CD4-positive, alpha-beta T cell treated with Interleukin-17A for 4 hours (primary cell): ENCODE measurements around the gene UBE2D1.

Experiments used
- DNase-seq: peaks from one replicate; pipeline ENCODE4 v3.0.0-alpha.2; 2020; ENCODE audit warnings: mixed read lengths

UBE2D1 gene

DNA sequence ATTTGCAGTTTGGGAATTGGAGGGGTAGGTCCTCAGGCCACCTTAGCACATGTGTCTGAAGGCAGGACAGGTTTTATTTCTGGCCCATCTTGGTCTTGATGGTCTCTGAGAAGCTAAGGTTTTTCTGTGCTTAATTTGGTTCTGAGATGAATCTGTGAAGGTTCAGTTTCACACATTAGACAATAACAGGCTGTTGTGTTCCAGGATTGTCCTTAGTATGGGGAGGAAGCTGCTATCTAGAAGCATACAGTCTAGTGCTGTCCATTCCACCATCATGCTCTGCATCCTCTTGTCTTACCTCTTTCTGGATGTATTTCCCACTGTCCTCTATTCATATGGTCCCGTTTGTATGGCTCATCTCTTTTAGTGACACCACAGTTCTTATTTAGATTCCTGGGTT is 7.1 kb downstream of the UBE2D1 start:
- no peak for DNase-seq

DNA sequence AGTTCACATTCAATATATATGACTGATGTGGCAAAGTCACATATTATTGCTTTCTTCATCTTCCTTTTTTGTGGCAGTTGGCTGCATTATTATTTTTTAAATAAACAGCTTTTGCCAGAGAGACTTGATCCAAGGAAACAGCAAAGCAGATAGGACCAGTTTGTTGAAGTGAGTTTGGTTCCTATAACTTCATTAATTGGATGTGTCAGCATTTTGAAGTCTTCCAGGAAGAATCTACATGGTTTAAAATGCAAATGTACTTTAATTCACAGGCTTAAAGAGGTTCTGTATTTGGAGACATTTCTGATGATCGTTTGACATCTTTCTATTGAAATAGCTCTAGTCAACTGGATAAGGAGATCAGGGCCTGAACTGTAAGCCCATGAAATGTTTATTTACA is 13.2 kb downstream of the UBE2D1 start:
- no peak for DNase-seq

DNA sequence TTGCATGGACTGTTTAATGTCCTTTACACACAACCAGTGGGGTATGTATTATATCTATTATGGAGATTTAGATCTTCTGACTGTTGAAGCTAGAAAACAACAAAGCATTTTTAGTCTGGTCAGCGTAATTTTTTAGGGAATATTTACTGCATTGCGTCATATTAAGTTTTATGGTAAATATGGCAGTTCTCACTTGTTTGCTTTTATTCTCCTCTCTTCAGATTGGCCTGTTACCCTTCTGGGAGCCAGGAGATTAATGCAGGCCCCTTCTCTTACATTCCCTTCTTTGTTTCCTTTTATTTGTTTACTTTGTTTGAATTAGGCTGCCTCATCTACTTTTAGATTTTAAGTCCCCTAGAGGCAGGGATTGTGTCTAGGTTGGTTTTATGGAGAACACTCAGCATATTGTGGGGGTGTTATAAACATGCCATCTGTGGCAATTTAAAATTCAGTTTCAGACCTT is 13.8 kb downstream of the UBE2D1 start:
- no peak for DNase-seq

DNA sequence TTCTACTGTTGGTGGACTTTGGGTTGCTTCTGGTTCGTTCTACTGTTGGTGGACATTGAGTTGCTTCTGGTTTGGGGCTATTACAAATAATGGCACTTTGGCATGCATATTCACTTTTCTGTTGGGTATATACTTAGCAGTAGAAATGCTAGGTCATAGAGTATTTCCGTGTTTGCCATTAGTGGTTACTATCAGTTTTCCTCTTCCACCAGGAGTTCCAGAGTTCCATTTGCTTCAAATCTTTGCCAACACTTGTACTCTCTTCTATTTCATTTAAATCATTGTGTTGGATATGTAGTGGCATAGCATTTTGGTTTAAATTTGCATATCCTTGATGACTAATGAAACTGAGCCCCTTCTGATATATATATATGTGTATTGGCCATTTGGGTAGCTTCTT is 15.2 kb downstream of the UBE2D1 start:
- no peak for DNase-seq

DNA sequence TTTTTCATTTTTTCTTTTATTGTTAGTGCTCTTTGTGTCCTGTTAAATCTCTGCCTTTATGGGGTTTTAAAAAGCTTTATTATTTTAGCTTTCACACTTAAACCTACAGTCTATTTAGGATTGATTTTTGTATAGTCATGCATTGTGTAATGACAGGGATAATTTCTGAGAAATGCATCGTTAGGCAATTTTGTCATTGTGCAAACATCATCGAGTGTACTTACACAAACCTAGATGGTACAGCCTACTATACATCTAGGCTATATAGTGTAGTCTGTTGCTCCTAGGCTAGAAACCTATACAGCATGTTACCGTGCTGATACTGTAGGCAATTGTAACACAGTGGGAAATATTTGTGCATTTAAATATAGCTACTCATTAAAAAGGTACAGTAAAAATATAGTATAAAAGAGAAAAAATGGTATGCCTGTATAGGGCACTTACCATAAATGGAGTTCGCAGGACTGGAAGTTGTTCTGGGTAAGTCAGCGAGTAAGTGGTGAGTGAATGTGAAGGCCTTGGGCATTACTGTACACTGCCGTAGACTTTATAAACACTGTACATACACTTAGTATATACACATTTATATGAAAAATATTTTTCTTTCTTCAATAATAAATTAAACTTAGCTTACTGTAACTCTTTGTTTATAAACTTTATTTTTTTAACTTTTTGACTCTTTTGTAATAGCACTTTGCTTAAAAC is 16.0 kb downstream of the UBE2D1 start:
- no peak for DNase-seq

DNA sequence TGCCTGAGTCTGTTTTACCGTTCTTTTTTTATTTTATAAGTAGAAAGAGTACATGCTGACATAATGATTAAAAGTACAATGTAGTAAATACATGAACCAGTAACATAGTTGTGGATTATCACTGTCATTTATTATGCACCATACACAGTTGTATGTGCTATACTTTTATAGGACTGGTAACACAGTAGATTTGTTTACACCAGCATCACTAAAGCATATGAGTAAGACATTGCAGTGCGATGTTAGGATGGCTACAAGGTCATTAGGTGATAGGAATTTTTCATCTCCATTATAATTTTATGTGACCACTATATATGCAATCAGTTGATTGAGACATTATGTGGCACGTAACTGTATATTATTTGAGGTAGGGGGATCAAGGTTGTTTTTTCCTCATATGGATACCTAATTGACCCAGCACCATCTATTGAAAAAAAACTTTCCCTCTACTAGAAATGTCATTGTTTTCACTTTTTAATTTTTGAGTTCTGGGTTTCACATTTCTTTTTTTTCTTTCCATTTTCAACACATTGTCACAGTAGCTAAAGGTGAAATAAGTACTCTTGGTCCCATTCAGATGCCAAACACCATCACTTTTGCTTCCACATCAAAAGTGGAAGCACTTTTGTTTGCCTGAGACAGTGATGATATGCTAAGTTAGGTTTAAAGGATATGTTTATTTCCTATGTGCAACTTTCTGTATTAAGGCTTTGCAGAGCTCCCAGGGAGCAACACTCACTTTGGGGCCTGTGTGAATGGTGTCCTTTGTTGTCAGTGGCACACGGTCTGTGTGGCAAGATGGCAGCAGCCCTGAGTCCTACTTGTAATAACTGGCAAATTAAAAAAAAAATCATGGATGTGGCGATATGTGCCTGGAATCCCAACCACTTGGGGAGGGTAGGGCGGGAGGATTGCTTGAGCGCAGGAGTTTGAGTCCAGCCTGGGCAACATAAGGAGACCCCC is 17.1 kb downstream of the UBE2D1 start:
- no peak for DNase-seq

DNA sequence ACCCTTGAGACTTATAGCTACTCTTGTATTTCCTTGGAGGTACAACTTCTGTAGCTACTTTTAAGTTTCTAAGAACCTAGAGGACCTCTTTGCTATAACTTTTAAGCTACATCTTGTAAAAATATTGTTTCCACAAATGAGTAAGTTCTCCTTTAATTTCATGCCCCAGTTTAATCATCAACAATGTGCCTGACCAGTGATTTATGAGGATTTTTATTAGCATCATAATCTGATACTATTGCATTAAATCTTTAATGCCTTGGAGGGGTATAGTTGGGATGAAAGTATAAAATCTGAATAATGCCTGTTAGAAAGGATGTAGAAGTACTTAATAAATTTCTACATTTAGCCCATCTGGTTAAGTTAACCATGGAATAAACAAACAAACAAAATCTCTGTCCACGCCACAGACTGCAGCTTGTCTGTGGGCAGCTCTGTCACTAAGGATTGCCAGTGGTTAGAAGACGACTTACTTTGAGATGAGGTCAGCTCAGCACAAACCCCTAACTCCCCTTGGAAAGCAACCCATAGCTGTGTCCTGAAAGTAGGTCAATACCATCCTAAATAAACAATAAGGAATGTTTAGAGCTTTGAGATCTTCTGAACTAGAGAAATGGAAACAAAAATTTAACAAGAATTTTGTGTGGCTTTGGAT is 18.3 kb downstream of the UBE2D1 start:
- no peak for DNase-seq

DNA sequence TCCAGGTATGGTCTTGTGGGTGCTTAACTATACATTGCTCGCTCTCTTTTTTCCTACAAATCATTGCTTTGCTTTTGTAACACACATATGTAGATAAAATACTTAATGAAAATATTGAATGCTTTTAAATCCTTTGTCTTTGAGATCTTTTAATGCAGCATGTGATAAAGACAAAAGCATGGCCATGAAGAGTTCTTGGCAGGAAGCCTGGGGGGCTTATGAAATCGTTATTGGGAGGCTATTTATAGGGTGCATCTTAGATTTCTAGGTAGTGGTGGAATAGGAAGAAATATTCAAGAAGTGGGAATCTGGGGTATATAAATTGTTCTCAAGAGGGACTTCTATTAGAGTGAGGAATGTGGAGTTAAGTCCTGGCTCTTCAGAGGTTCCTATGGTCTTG is 21.9 kb downstream of the UBE2D1 start:
- no peak for DNase-seq

DNA sequence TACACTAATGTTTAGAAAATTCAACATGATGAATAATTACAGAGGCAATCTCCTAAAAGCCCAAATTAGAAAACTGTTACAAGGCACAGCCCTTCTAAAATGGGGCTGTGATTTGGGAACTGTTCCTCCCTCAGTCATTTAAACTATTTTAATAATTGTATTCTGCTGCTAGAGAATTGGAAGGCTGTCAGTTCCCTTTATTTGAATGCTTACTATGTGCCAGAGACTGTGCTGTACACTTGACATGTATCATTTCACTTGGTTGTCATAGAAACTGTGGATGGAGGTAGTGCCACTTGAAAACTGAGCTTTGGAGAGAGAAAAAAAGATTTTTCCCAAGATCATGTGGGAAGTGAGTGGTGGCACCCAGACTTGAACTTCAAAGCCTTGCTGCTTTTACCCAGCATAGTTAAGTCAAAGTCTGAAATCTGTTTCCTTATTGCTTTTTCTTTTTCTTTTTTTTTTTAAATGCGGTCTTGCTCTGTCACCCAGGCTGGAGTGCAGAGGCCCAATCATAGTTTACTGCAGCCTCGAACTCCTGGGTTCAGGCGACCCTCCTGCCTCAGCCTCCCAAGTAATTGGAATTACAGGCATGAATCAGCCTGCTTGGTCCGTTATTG is 23.6 kb downstream of the UBE2D1 start:
- no peak for DNase-seq

DNA sequence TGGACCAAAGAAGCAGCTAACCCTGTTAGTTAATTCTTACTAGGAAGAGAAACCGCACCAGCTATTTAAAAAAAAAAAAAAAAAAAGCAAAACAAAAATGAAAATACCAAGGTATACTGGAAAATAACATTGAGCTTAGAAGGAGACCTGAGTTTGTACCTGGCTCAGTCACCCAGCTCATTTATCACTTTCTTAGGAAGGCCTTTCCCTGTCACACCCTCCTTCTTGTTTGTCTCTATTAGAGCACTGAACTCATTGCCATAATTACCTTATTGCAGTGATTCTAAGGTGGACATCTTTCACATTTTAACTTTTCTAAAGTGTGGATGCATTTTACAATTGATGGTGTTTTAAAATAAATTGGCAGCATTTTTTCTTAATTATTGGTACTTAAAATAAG is 24.1 kb downstream of the UBE2D1 start:
- DNase-seq, result no peak

DNA sequence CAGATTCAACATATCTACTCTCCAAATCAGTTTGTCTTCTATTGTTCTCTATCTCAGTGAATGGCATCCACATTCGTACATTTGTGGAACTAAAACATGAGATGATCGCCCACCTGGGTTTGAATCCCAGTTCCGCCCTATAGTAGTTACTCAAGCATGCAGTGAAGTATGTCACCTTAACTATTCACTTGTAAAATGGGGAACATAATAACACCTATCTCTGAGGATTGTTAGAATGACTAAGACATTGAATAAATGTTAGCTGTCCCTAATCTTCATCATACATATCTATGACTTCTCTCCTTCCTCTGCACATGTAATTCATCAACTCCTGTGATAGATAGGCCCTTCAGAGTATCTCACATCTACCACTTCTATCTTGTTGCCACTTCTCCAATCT is 24.7 kb downstream of the UBE2D1 start:
- DNase-seq, result no peak

DNA sequence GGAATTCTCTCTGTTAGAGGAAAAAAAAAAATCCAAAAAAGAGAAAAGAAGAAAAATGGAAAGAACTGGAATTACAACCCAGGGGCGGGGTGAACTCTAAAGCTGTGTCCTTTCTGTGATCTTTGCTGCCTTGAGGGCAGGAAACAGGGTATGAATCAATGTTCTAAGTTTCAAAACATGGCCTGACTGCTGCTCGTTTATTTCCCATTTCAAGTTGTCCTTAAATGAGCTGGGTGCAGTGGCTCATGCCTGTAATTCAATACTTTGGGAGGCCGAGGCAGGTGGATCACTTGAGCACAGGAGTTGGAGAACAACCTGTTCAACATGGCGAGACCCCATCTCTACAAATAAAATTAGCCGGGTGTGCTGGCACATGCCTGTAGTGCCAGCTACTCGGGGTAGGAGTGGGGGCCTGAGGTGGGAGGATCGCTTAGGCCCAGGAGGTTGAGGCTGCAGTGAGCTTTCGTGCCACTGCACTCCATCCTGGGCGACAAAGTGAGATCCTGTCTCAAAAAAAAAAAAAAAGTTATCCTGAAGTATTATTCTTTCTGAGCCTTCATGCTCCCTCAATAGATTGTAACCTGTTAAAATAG is 25.7 kb downstream of the UBE2D1 start:
- DNase-seq, result no peak

DNA sequence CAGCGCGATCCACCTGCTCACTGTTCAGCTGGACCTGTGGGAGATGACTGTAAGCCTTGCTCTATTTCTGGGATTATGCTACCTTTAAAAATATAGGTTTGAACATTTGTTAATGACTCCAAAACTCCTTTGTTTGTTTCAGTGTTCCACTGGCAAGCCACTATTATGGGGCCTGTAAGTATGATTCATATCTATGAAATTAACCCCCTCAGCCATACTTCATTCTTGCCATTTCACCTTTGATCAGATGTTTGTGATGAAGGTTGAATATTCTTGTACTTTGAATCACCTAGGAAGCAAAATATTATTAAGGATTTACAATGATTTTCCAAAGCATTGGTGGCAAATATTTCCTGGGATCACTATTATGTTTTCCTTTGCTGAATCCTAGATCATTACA is 26.5 kb downstream of the UBE2D1 start:
- DNase-seq, result no peak

DNA sequence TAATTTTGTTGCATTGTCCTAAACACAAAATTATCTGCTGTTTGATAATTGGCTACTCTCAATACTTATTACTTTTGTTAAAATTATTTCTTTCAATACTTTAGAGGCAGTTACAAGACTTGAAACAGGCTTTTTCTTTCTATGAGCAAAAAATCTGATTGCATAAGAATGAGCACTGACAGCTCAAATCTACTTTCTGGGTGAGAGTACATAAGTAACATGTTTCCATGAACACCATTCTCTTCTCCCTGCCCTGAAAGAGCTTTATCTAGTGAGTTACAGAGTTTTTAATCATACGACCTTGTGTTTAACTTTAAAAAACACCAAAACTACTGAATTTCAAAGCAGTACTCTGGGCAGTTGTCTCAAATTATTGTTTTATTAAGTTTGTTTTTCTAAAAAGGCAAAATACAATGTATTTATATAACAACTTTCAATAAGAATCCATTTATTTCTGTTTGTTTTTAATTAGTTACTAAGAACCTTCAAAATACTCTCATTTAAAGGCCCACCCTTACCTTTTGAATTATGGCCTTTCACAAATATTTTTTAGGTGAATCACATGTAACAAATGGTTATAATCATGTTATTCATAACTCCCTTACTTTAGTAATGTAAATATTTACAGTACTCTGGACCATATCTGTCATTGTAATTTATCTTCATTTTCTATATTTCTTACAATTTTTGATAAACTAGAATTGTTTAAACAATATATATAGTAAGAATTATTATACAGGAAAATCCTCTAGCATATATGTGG is 27.4 kb downstream of the UBE2D1 start:
- DNase-seq, result no peak

DNA sequence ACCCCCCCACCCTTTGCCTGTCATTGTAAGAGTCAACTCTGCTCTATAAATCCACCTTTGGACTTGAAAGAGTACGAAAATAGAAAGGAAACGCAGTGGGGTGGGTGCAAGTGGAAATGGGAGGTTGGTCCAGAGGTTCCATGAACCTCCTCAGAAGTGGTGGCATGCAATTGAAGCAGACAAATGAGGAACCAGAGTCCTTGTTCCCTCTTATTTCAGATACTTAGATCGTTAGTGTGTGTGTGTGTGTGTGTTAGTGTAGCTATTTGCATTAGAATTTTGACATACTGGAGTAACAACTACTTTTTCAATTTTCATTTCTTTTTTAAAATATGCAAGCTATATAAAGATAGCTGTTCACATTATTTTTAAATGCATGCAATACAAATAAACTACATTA is 32.3 kb downstream of the UBE2D1 start:
- DNase-seq, result no peak

DNA sequence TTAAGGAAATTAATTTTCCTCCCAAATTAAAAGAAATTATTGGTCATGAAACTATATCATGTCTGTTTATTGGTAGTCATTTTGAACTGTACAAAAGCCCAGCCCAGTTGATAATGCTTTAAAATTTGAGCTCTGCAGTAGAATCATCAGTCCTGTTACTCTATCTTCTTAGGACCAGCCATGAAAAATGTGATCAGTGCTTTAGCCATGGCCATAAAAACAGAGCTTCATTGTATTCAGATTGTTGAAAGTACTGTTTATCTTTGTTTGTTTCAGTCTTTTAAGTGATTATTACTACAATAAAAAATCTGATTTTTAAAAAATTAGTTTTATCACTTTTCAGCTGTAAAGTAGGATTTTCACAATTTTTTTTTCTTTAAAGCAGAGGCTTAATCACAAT is 36.7 kb downstream of the UBE2D1 start:
- no peak for DNase-seq

DNA sequence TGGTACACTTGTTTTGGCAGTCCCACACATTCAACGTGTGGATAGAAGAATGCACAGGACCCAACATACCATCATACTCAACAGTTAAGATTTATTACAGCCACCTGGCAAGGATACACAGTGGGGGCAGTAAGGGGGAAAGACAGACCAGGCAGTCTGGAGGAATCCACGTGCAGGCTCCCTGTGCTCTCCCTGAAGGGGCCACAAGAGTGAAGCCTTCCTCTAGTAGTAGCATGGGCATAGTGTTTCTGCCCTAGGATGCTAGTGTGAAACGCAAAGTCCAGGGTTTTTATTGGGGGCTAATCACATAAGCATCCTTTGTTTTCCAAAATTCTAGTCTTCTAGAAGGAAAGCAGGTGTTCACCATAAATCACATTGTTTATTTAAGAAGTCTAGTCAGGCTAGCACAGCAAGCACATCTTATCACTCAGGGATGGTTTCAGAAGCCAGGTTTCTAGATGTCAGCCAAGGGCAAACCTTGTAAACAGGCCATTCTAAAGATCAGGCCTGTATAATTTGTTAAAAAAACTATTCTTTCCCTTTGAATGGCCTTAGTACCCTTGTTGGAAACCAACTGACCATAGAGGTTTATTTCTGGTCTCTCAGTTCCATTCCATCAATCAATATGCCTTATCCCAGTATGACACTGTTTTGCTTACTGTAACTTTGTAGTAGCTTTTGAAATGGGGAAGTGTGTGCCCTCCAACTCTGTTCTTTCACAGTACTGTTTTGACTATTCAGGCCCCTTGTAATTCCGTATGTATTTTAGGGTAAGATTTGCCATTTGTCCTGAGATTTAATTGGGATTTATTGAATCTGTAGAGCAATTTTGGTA is 38.0 kb downstream of the UBE2D1 start:
- DNase-seq, result no peak

DNA sequence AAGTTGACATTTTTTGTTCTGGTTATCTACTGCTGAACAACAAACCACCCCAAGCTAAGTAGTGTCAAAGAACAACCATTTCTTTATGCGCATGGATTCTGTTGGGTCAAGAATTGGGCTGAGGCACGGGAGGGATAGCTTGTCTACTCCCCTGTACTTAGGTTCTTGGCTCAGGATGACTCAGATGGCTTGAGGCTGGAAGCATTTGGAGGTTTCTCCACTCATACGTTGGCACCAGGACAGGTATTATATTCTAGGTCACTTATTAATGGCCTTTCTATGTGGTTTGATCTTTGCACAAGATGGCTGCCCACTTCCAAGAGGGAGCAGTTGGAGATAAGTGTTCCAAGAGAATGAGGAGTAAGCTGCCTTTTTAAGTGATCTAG is 38.6 kb downstream of the UBE2D1 start:
- no peak for DNase-seq

DNA sequence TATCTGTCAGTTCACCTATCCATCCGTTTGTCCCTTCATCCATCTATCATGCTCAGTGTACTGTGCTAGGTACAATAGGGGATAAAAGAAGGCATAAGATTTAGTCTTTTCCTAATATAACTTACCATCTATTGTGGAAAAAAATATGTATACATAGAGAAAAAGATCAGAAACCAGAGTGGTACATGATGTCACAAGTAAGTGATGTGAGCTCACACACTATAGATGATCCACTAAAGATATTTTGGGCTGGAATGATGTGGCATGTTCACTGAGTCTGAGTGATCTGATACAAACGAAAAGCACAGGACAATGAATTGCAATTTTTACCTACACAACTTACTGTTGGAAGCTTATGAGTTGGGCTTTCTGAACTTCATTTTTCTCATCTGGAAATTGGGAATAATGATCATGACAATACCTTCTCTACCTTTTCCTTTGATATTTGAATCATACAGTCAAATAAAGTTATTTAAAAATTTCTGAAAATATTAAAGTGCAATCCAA is 47.7 kb downstream of the UBE2D1 start:
- DNase-seq, result no peak

DNA sequence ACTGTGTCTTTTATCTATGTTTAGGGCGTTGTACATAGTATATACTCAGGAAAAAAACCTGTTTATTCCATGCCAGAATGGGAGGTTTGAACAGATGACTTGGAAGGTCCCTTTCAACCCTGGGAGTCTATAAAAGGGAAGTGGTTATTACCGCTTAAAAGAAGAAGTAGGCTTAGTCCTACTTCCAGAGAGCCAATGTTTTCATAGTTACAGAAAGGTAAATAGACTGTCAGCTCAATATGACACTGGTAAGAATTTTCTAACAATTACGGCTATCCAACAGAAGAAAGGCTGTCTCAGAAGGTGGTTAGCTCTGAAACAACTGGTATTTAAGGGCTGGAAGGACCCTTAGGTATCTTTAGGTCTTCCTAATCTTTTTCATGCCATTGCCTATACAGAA is 49.3 kb downstream of the UBE2D1 start:
- DNase-seq, result no peak

DNA sequence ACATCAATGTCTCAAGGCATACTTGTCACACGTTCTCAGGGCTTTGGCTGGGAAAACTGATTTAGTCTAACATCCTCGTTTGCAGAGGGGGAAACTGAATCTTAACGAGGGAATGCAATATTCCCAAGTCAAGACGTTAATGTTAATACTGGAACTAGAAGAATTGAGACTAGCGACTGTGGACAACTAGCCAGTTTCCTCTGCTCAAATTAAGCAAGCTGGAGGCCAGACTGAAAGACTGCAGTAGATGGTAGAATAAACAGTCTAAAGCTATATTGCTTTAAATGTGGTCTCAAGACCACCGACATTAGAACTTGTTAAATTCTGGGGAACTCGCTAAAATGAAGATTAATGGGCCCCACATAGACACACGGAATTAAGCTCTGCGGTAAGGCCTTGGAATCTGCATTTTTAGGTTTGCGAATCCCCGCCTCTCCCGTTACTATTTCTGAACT is 49.8 kb downstream of the UBE2D1 start:
- no peak for DNase-seq
